Uterus (tissue), 4 donors: ENCODE results near the gene ZNF440. TPM values are rescaled to one million over a fixed set of nuclear protein-coding genes. Genes with fewer than 3 reads are reported as not detected.
"Not testable (repeated sequence)": the region's sequence is repeated elsewhere in the genome, so short reads cannot be mapped to it uniquely, and the experiment has no call there.

Experiments used
- DNase-seq, 2 donors: peaks; one replicate each; pipeline ENCODE4 v3.0.0-alpha.2; 2019 to 2020
- H3K27ac ChIP-seq, 2 donors: fragments of 200-600 bp; sonication (generic); 1 replicate in 1 of 2; 2 replicates in 1 of 2; pipeline ENCODE4 v1.5.1; 2016 to 2018
- H3K27me3 ChIP-seq, 2 donors: fragments of 200-600 bp; sonication (generic); one replicate each; pipeline ENCODE4 v1.5.1; 2018 to 2019; ENCODE audit warnings: control low read depth in 1 of 2
- H3K36me3 ChIP-seq, 2 donors: fragments of 200-600 bp; sonication (generic); one replicate each; pipeline ENCODE4 v1.5.1; 2019; ENCODE audit warnings: control low read depth in 1 of 2
- H3K4me1 ChIP-seq, 2 donors: fragments of 200-600 bp; sonication (generic); one replicate each; pipeline ENCODE4 v1.5.1; 2018 to 2019; ENCODE audit warnings: control low read depth in 1 of 2
- H3K4me3 ChIP-seq, 2 donors: fragments of 200-600 bp; sonication (generic); 1 replicate in 1 of 2; 2 replicates in 1 of 2; pipeline ENCODE4 v1.5.1; 2018 to 2019; ENCODE audit warnings: mild to moderate bottlenecking in 1 of 2
- H3K9me3 ChIP-seq, 2 donors: fragments of 200-600 bp; sonication (generic); one replicate each; pipeline ENCODE4 v1.5.1; 2019; ENCODE audit warnings: control low read depth in 1 of 2
- CTCF ChIP-seq, 4 experiments: fragments of 200-600 bp in 2 of 4; fragments of 450-650 bp in 2 of 4; sonication (generic) in 2 of 4; IDR thresholded peaks; one replicate each; pipeline ENCODE4 v1.5.1; 2016 to 2019; ENCODE audit warnings: antibody characterized with exemption in 4 of 4, mild to moderate bottlenecking in 2 of 4, moderate library complexity in 1 of 4
- POLR2A ChIP-seq, 2 donors: fragments of 450-650 bp; IDR thresholded peaks; one replicate each; pipeline ENCODE4 v1.6.1; 2016; ENCODE audit warnings: antibody characterized with exemption in 2 of 2, mild to moderate bottlenecking in 1 of 2, moderate library complexity in 1 of 2
- intact Hi-C: fragments of 100-400 bp; cut with DNase I; formaldehyde crosslinking; loops from one replicate; pipeline ENCODE4 v1.15.1; 2023; ENCODE audit warnings: low total_unique reads
- total RNA-seq, 4 donors: library from RNA; depleted of rRNA in 3 of 4; stranded (reverse); fragments of >200 nt in 3 of 4; gene quantifications; one replicate each; pipeline versions ENCODE4 v1.1.0 to v1.2.4, GENCODE V29; 2014 to 2023
- donor health status: DM: yes; HTN: yes; CAD: no.

Gene ZNF440
- total RNA-seq, 4 donors from 2014 or later, result 18.5 to 139 (median 23.0) TPM

- no peak for DNase-seq
- Histone ChIP-seq H3K27ac (no peak overlapping the region), H3K9me3 (peaks cover 0 to 41% of the 10 kb centered on the region in 2 donors), H3K4me1 (no peaks in the 10 kb centered on the region), H3K27me3 (no peaks in the 10 kb centered on the region), H3K36me3 (no peaks in the 10 kb centered on the region), H3K4me3 (no peak overlapping the region)
- TF ChIP-seq CTCF (IDR thresholded peaks at IDR 0.05), result no peak
- intact Hi-C loops, result no loop called here
Observed at GRCh38 chr19:11832253-11832912, 18.3 kb downstream of the ZNF440 start.

DNA sequence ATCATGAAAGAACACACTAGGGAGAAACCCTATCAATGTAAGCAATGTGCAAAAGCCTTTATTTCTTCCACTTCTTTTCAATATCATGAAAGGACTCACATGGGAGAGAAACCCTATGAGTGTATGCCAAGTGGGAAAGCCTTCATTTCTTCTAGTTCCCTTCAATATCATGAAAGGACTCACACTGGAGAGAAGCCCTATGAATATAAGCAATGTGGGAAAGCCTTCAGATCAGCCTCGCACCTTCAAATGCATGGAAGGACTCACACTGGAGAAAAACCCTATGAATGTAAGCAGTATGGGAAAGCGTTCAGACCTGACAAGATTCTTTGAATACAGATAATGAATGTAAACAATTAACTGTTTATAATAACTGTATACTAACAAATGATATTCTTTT lies 19.5 kb downstream of the ZNF440 start:
- no peak overlapping the region for H3K4me3 ChIP-seq
- no peak for DNase-seq
- TF ChIP-seq POLR2A (IDR thresholded peaks at IDR 0.05), result no peak
- TF ChIP-seq CTCF (IDR thresholded peaks at IDR 0.05), result no peak
- peaks cover 0 to 41% of the 10 kb centered on the region in 2 donors for H3K9me3 ChIP-seq
- H3K27me3 ChIP-seq, result no peaks in the 10 kb centered on the region
- H3K27ac ChIP-seq, result no peak overlapping the region
- H3K4me1 ChIP-seq, result no peaks in the 10 kb centered on the region
- intact Hi-C loops, result no loop called here
- no peaks in the 10 kb centered on the region for H3K36me3 ChIP-seq

DNA sequence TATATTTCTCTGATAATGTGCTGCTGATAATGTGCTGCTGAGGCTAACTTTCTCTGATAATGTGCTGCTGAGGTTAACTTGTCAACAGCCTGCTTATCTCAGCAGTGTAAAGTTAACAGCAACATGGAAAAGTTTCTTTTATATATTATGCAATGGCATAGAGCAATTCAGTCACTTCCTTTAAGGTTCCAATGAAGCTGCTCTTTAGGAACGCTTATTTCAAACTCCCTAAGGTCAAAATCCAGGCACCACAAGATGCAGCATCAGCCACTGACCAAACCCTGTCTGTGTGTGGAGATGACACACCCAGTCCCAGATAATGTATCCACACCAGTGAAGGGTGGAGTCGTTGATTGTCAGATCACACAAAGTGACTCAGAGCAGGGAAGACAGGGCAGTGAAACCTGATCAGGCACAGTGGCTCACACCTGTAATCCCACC lies 21.6 kb downstream of the ZNF440 start:
- H3K4me1 ChIP-seq, H3K27me3 ChIP-seq, H3K36me3 ChIP-seq, DNase-seq, H3K4me3 ChIP-seq, intact Hi-C loops, H3K27ac ChIP-seq: not testable (repeated sequence)
- peaks cover 0 to 35% of the 10 kb centered on the region in 2 donors for H3K9me3 ChIP-seq

DNA sequence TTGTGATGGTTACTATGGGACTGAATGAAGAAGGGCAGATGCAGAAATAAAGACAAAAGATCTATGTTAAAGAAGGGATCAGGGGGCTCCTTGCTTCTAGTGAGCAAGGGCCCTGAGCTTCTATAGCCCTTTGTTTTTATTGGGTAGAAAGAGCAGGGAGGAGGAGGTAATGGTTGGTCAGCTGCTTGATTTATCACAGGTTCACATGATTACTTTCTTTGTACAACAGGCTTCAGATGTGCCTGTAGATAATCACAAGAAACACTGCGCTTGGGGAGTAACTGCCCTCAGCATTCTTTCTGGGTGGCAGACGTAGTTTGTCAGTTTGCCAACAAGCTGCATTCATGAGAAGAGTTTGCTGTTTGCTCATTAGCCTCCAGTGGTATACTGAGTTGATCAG lies 29.6 kb downstream of the ZNF440 start:
- Histone ChIP-seq H3K36me3 (no peaks in the 10 kb centered on the region), H3K27ac (no peak overlapping the region), H3K27me3 (no peaks in the 10 kb centered on the region), H3K4me1 (no peaks in the 10 kb centered on the region), H3K4me3 (no peak overlapping the region), H3K9me3 (no peaks in the 10 kb centered on the region)
- DNase-seq, result no peak
- intact Hi-C loops, result no loop called here
- TF ChIP-seq POLR2A (IDR thresholded peaks at IDR 0.05) (no peak), CTCF (IDR thresholded peaks at IDR 0.05) (no peak)

GRCh38 chr19:11847615-11848014 lies 33.5 kb downstream of the ZNF440 start:
- H3K4me3 ChIP-seq, H3K9me3 ChIP-seq, intact Hi-C loops, H3K4me1 ChIP-seq, DNase-seq, H3K27me3 ChIP-seq, H3K36me3 ChIP-seq, H3K27ac ChIP-seq: not testable (repeated sequence)

- Histone ChIP-seq H3K4me3 (peak overlapping the region; percentile 54 to 63), H3K9me3 (no peaks in the 10 kb centered on the region), H3K36me3 (no peaks in the 10 kb centered on the region), H3K27ac (no peak overlapping the region), H3K4me1 (no peaks in the 10 kb centered on the region), H3K27me3 (no peaks in the 10 kb centered on the region)
- intact Hi-C loops, result no loop called here
- no peak for DNase-seq
- no peak for TF ChIP-seq CTCF (IDR thresholded peaks at IDR 0.05)
- TF ChIP-seq POLR2A (IDR thresholded peaks at IDR 0.05), result no peak
Observed at GRCh38 chr19:11848200-11848593, 34.1 kb downstream of the ZNF440 start.
